ENCODE data around the gene ARMC10. TPM values are rescaled to one million over a fixed set of nuclear protein-coding genes. Genes with fewer than 3 reads are reported as not detected.

The ARMC10 gene
- total RNA-seq, 1 donor from 2014 or later, result 36.6 TPM

- intact Hi-C loops (cut with DNase I), result no loop called here
- no peak for DNase-seq (ENCODE audit: extremely low spot score in 2 of 2)
Observed at GRCh38 chr7:103059471-103059870, 15.5 kb upstream of the ARMC10 start.

GRCh38 chr7:103063895-103064294 lies 11.0 kb upstream of the ARMC10 start:
- no peak overlapping the region for H3K4me3 ChIP-seq
- intact Hi-C loops (cut with DNase I), result no loop called here

More at GRCh38 chr7:103059471-103059870, 15.5 kb upstream of the ARMC10 start:
- Histone ChIP-seq H3K4me3 (no peak overlapping the region), H3K27ac (no peak overlapping the region), H3K27me3 (no peaks in the 10 kb centered on the region), H3K9me3 (no peaks in the 10 kb centered on the region), H3K4me1 (no peaks in the 10 kb centered on the region), H3K36me3 (no peaks in the 10 kb centered on the region)
- TF ChIP-seq POLR2AphosphoS5 (IDR thresholded peaks at IDR 0.05; ENCODE audit: insufficient read depth in 1 of 2, low read depth in 1 of 2) (no peak), POLR2A (IDR thresholded peaks at IDR 0.05) (no peak), CTCF (IDR thresholded peaks at IDR 0.05) (no peak)

GRCh38 chr7:103065667-103066066 lies 9.3 kb upstream of the ARMC10 start:
- Histone ChIP-seq H3K4me3 (no peak overlapping the region), H3K27me3 (no peaks in the 10 kb centered on the region), H3K9me3 (no peaks in the 10 kb centered on the region)

More at GRCh38 chr7:103063895-103064294, 11.0 kb upstream of the ARMC10 start:
- no peak for DNase-seq (ENCODE audit: extremely low spot score in 2 of 2)
- H3K9me3 ChIP-seq, result no peaks in the 10 kb centered on the region
- no peaks in the 10 kb centered on the region for H3K36me3 ChIP-seq
- no peaks in the 10 kb centered on the region for H3K4me1 ChIP-seq
- no peak overlapping the region for H3K27ac ChIP-seq
- no peaks in the 10 kb centered on the region for H3K27me3 ChIP-seq
- TF ChIP-seq POLR2AphosphoS5 (IDR thresholded peaks at IDR 0.05; ENCODE audit: insufficient read depth in 1 of 2, low read depth in 1 of 2) (no peak), CTCF (IDR thresholded peaks at IDR 0.05) (no peak), POLR2A (IDR thresholded peaks at IDR 0.05) (no peak)

GRCh38 chr7:103068414-103069403 lies 6.2 kb upstream of the ARMC10 start:
- no peak for TF ChIP-seq POLR2A (IDR thresholded peaks at IDR 0.05)
- TF ChIP-seq CTCF (IDR thresholded peaks at IDR 0.05), result no peak
- TF ChIP-seq POLR2AphosphoS5 (IDR thresholded peaks at IDR 0.05; ENCODE audit: insufficient read depth in 1 of 2, low read depth in 1 of 2), result no peak
- DNase-seq (ENCODE audit: extremely low spot score in 2 of 2), result no peak
- intact Hi-C loops (cut with DNase I), result no loop called here
- Histone ChIP-seq H3K4me3 (no peak overlapping the region), H3K27ac (no peak overlapping the region), H3K27me3 (no peaks in the 10 kb centered on the region), H3K4me1 (peaks cover 4% of the 10 kb centered on the region), H3K9me3 (no peaks in the 10 kb centered on the region), H3K36me3 (no peaks in the 10 kb centered on the region)

More at GRCh38 chr7:103065667-103066066, 9.3 kb upstream of the ARMC10 start:
- intact Hi-C loops (cut with DNase I), result no loop called here
- no peak overlapping the region for H3K27ac ChIP-seq
- TF ChIP-seq POLR2A (IDR thresholded peaks at IDR 0.05) (no peak), CTCF (IDR thresholded peaks at IDR 0.05) (peak in 1 of 3 experiments; percentile 15), POLR2AphosphoS5 (IDR thresholded peaks at IDR 0.05; ENCODE audit: insufficient read depth in 1 of 2, low read depth in 1 of 2) (no peak)
- H3K36me3 ChIP-seq, result no peaks in the 10 kb centered on the region
- no peak for DNase-seq (ENCODE audit: extremely low spot score in 2 of 2)
- H3K4me1 ChIP-seq, result no peaks in the 10 kb centered on the region

- H3K27me3 ChIP-seq, result no peaks in the 10 kb centered on the region
- intact Hi-C loops (cut with DNase I), result no loop called here
- H3K27ac ChIP-seq, result no peak overlapping the region
- no peaks in the 10 kb centered on the region for H3K36me3 ChIP-seq
- H3K9me3 ChIP-seq, result no peaks in the 10 kb centered on the region
- peaks cover 14% of the 10 kb centered on the region for H3K4me1 ChIP-seq
- no peak overlapping the region for H3K4me3 ChIP-seq
- no peak for TF ChIP-seq POLR2AphosphoS5 (IDR thresholded peaks at IDR 0.05; ENCODE audit: insufficient read depth in 1 of 2, low read depth in 1 of 2)
- TF ChIP-seq POLR2A (IDR thresholded peaks at IDR 0.05), result no peak
- no peak for TF ChIP-seq CTCF (IDR thresholded peaks at IDR 0.05)
- DNase-seq (ENCODE audit: extremely low spot score in 2 of 2), result no peak
Observed at GRCh38 chr7:103071000-103071399, 3.9 kb upstream of the ARMC10 start.
